ENCODE measurements around the gene SH3TC1.

Gene SH3TC1

GRCh38 chr4:8228319-8229250 is 29.5 kb downstream of the SH3TC1 start:
- peak; percentile 39 to 53 for DNase-seq (ENCODE audit: low read depth in 1 of 2, low spot score in 1 of 2)

GRCh38 chr4:8229331-8229975 is 30.4 kb downstream of the SH3TC1 start:
- no peak for DNase-seq (ENCODE audit: low read depth in 1 of 2, low spot score in 1 of 2)

- no peak for DNase-seq (ENCODE audit: low read depth in 1 of 2, low spot score in 1 of 2)
Observed at GRCh38 chr4:8230033-8230432, 30.9 kb downstream of the SH3TC1 start.

- no peak for DNase-seq (ENCODE audit: low read depth in 1 of 2, low spot score in 1 of 2)
Observed at GRCh38 chr4:8230891-8231290, 31.8 kb downstream of the SH3TC1 start.

- DNase-seq (ENCODE audit: low read depth in 1 of 2, low spot score in 1 of 2), result no peak
Observed at GRCh38 chr4:8231551-8232049, 32.5 kb downstream of the SH3TC1 start.

- DNase-seq (ENCODE audit: low read depth in 1 of 2, low spot score in 1 of 2), result no peak
Observed at GRCh38 chr4:8232748-8233147, 33.7 kb downstream of the SH3TC1 start.

- no peak for DNase-seq (ENCODE audit: low read depth in 1 of 2, low spot score in 1 of 2)
Observed at GRCh38 chr4:8233672-8234484, 34.8 kb downstream of the SH3TC1 start.

- no peak for DNase-seq (ENCODE audit: low read depth in 1 of 2, low spot score in 1 of 2)
Observed at GRCh38 chr4:8234715-8235114, 35.6 kb downstream of the SH3TC1 start.

GRCh38 chr4:8235224-8235623 is 36.1 kb downstream of the SH3TC1 start:
- DNase-seq (ENCODE audit: low read depth in 1 of 2, low spot score in 1 of 2), result no peak

- no peak for DNase-seq (ENCODE audit: low read depth in 1 of 2, low spot score in 1 of 2)
Observed at GRCh38 chr4:8235686-8236085, 36.6 kb downstream of the SH3TC1 start.

GRCh38 chr4:8236106-8236919 is 37.2 kb downstream of the SH3TC1 start:
- DNase-seq (ENCODE audit: low read depth in 1 of 2, low spot score in 1 of 2), result no peak

- no peak for DNase-seq (ENCODE audit: low read depth in 1 of 2, low spot score in 1 of 2)
Observed at GRCh38 chr4:8236920-8237195, 37.8 kb downstream of the SH3TC1 start.

GRCh38 chr4:8237256-8237989 is 38.3 kb downstream of the SH3TC1 start:
- no peak for DNase-seq (ENCODE audit: low read depth in 1 of 2, low spot score in 1 of 2)

- DNase-seq (ENCODE audit: low read depth in 1 of 2, low spot score in 1 of 2), result no peak
Observed at GRCh38 chr4:8238036-8238511, 39.0 kb downstream of the SH3TC1 start.

GRCh38 chr4:8238515-8239053 is 39.5 kb downstream of the SH3TC1 start:
- DNase-seq (ENCODE audit: low read depth in 1 of 2, low spot score in 1 of 2), result no peak

- DNase-seq (ENCODE audit: low read depth in 1 of 2, low spot score in 1 of 2), result no peak
Observed at GRCh38 chr4:8239226-8239625, 40.1 kb downstream of the SH3TC1 start.

GRCh38 chr4:8239661-8240060 is 40.6 kb downstream of the SH3TC1 start:
- no peak for DNase-seq (ENCODE audit: low read depth in 1 of 2, low spot score in 1 of 2)

- DNase-seq (ENCODE audit: low read depth in 1 of 2, low spot score in 1 of 2), result no peak
Observed at GRCh38 chr4:8240211-8241041, 41.3 kb downstream of the SH3TC1 start.
